SHP77 treated with DMSO at 0.1 percent for 48 hours (cell line): Measurements from ENCODE around the gene FGFR4.

Experiments
- DNase-seq: peaks from one replicate; lab custom pipeline; 2025; lab: John Stamatoyannopoulos, UW

Gene FGFR4

GRCh38 chr5:177085985-177086653 is 596 bp upstream of the FGFR4 start:
- no peak for DNase-seq

- DNase-seq = no peak
Observed at GRCh38 chr5:177087398-177088005, 787 bp downstream of the FGFR4 start.

DNA sequence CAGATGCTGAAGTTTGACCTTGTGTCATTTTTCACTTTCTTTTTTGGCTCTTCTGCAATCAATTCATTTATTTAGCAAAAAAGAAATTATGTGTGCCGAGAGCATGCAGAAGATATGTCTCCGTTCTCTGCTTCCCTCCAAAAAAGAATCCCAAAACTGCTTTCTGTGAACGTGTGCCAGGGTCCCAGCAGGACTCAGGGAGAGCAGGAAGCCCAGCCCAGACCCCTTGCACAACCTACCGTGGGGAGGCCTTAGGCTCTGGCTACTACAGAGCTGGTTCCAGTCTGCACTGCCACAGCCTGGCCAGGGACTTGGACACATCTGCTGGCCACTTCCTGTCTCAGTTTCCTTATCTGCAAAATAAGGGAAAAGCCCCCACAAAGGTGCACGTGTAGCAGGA is 2.4 kb downstream of the FGFR4 start:
- DNase-seq = no peak

DNA sequence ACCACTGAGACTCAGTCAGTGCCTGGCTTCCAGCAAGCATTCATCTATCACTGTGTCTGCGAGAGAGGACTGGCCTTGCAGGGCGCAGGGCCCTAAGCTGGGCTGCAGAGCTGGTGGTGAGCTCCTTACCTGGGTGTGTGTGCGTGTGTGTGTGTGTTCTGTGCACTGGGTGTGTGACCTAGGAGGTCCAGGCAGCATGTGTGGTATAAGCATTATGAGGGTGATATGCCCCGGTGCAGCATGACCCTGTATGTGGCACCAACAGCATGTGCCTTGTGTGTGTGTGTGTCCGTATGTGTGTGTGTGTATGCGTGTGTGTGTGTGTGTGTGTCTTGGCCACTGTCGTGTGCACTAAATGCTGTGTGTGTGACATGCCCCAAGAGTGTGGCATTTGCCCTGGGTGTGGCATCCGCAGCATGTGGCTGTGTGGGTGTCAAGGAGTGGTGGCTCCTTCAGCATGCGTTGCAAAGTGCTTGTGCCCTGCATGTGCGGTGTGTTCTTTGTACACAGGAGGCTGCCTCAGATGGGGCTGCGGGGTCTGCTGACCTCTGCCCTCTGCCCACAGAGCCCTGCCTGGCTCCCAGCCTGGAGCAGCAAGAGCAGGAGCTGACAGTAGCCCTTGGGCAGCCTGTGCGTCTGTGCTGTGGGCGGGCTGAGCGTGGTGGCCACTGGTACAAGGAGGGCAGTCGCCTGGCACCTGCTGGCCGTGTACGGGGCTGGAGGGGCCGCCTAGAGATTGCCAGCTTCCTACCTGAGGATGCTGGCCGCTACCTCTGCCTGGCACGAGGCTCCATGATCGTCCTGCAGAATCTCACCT is 3.3 kb downstream of the FGFR4 start:
- no peak for DNase-seq

DNA sequence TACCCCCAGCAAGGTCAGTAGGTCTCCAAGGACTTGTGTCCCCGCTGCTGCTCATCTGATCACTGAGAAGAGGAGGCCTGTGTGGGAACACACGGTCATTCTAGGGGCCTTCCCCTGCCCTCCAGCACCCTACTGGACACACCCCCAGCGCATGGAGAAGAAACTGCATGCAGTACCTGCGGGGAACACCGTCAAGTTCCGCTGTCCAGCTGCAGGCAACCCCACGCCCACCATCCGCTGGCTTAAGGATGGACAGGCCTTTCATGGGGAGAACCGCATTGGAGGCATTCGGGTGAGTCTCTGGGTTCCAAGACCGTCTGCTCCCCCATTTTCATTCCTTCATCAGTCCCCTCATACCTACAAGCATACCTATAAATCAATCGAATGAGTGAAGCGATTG is 4.1 kb downstream of the FGFR4 start:
- no peak for DNase-seq

DNA sequence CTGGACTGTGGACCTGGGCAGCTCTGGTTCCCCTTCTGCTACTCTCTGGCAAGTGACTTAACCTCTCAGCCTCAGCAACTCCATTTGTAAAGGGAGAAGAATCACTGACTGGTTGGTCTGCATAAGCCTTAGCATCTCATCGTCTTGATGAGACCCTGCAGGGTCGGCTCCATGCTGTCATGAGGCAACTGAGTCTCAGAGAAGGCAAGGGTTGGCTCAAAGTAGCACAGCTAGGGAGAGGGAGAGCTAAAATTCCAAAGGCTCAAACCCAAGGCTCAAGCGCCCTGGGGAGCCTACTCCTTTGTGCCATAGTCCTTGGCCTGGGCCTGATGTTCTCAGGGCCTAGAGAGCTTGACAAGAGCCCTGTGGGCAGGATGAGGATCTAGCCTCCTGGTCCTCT is 4.5 kb downstream of the FGFR4 start:
- DNase-seq = no peak

GRCh38 chr5:177092178-177093081 is 5.7 kb downstream of the FGFR4 start:
- no peak for DNase-seq

DNA sequence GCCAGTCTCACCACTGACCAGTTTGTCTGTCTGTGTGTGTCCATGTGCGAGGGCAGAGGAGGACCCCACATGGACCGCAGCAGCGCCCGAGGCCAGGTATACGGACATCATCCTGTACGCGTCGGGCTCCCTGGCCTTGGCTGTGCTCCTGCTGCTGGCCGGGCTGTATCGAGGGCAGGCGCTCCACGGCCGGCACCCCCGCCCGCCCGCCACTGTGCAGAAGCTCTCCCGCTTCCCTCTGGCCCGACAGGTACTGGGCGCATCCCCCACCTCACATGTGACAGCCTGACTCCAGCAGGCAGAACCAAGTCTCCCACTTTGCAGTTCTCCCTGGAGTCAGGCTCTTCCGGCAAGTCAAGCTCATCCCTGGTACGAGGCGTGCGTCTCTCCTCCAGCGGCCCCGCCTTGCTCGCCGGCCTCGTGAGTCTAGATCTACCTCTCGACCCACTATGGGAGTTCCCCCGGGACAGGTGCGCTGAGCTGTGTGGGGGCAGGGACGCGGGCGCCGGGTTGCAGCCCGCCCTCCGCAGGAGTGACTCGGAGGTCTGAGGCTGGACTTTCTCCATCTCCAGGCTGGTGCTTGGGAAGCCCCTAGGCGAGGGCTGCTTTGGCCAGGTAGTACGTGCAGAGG is 6.5 kb downstream of the FGFR4 start:
- no peak for DNase-seq

DNA sequence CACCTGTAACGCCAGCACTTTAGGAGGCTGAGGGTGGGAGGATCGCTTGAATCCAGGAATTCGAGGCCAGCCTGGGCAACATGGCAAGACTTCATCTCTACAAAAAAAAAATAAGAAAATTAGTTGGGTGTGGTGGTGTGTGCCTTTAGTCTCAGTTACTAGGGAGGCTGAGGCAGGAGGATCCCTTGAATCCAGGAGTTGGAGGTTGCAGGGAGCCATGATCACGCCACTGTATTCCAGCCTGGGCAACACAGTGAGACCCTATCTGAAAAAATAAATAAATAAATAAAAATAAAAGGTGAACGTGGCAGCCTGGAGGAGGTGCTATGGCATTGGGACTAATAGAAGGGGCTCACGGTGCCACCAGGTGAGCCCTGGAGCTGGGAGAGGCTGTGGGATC is 7.1 kb downstream of the FGFR4 start:
- DNase-seq = no peak

DNA sequence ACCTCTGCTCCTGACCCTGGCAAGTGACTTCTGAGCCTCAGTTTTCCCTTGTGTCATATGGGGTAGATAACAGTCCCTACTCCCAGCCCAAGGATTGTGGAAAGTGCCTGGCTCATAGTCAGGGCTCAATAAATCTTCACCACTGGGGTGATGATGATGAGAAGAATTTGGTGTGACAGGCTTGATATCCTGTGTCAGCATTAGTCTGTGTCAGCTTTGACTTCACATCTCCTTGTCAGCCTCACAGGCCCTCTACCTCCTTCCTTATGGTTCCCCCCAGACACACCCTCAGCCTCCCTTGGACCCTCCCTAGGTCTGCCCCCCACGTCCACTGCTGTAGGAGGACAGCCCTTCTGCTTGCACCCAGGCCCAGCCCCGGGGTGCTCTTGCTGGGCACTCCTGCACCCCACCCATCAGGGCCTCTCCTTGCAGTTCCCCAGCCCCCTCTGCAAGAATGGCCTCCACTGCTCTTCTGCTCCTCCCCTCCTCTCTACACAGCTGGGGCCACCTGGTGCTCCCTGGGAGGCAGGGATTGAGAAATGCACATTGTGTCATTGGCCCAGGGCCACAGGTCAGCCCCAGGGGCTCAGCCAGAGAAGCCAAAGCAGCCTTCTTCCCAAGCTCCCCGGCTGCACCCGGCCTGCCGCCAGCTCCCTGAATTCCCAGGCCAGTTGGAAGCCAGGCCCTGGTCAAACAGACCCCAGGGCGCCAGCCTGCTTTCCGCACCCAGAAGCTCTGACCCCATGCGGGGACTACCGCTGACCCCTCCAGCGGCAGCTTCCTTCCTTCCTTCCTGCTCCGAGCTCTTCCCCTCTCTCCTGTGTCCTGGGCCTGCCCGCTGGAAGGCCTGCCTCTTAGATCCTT is 7.7 kb downstream of the FGFR4 start:
- no peak for DNase-seq

- DNase-seq = no peak
Observed at GRCh38 chr5:177095088-177095669, 8.5 kb downstream of the FGFR4 start.

GRCh38 chr5:177096162-177097015 is 9.7 kb downstream of the FGFR4 start:
- no peak for DNase-seq

GRCh38 chr5:177097016-177097985 is 10.6 kb downstream of the FGFR4 start:
- DNase-seq = no peak

DNA sequence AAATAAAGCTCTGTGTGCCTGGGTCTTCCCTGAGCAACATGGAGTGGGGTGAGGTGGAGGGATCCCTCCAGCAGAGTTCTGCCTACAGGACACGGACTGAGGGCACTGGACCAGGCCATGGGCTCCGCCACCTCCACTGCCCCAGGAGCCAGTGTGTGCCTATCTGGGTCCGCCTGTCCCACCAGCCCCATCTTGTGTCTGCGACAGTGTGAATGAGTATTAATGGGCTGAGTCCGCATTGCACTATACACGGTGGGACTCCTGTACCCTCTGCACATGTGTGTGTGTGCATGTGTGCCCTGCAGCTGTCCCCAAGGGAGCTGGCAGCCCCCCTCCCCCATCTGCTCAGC is 11.4 kb downstream of the FGFR4 start:
- no peak for DNase-seq

GRCh38 chr5:177098470-177099141 is 11.9 kb downstream of the FGFR4 start:
- peak; percentile 18 for DNase-seq

DNA sequence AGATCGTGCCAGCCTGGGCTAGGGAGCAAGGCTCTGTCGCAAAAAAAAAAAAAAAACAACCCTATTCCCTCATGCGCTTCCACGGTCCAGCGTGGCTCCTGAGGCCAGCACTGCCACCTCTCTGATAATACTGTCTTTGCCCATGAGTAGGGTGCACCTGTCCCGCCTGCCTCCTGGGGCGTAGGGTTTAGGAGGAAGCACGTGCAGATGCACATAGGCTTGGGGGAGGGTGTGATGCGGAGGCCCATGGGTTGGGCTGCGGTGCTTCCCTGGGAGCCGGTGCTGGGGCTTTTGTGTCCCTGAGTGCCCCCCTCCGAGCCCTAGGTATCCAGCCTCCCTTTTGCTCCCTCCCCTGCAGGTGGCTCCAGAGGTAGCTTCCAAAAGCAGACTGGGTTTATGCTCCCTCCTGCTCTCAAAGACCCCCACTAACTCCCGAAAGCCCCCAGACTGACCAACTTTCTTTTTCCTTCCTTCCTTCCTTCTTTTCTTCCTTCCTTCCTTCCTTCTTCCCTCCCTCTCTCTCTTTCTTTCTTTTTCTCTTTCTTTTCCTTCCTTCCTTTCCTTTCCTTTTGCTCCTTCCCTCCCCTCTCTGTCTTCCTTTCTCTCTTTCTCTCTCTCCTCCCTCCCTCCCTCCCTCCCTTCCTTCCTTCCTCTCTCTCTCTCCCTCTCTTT is 12.8 kb downstream of the FGFR4 start:
- DNase-seq = no peak

- DNase-seq = no peak
Observed at GRCh38 chr5:177100714-177101121, 14.0 kb downstream of the FGFR4 start.
